Gastrocnemius medialis (tissue), 4 donors: ENCODE measurements around the gene KDM4B. TPM values are rescaled to one million over a fixed set of nuclear protein-coding genes. Genes with fewer than 3 reads are reported as not detected.

Experiments used
- ATAC-seq, 2 donors: fragments of 150-250 bp; one replicate each; pipeline ENCODE4 v1.9.1; 2016
- DNase-seq, 2 donors: peaks; one replicate each; pipeline ENCODE4 v3.0.0-alpha.2; 2019
- H3K27ac ChIP-seq, 4 donors: fragments of 200-600 bp; sonication (generic); 1 replicate in 1 of 4; 2 replicates in 3 of 4; pipeline ENCODE4 v1.5.1; 2016 to 2018; ENCODE audit warnings: mild to moderate bottlenecking in 2 of 4, moderate library complexity in 1 of 4
- H3K27me3 ChIP-seq, 3 donors: fragments of 200-600 bp; sonication (generic) in 2 of 3; 1 replicate in 1 of 3; 2 replicates in 2 of 3; pipeline versions ENCODE4 v1.5.1 to v1.6.0; 2016 to 2019; ENCODE audit warnings: mild to moderate bottlenecking in 1 of 3, moderate library complexity in 1 of 3
- H3K36me3 ChIP-seq, 2 donors: fragments of 200-600 bp; sonication (generic) in 1 of 2; one replicate each; pipeline ENCODE4 v1.5.1; 2017 to 2018
- H3K4me1 ChIP-seq, 2 donors: fragments of 200-600 bp; sonication (generic) in 1 of 2; one replicate each; pipeline ENCODE4 v1.5.1; 2016 to 2017; ENCODE audit warnings: mild to moderate bottlenecking in 2 of 2
- H3K4me3 ChIP-seq, 4 donors: fragments of 200-600 bp; sonication (generic) in 3 of 4; 1 replicate in 1 of 4; 2 replicates in 3 of 4; pipeline ENCODE4 v1.5.1; 2016 to 2019; ENCODE audit warnings: mild to moderate bottlenecking in 2 of 4
- H3K9me3 ChIP-seq, 3 donors: fragments of 200-600 bp; sonication (generic) in 2 of 3; 1 replicate in 1 of 3; 2 replicates in 2 of 3; pipeline ENCODE4 v1.5.1; 2016 to 2019
- POLR2A ChIP-seq, 2 donors: fragments of 450-650 bp; IDR thresholded peaks; one replicate each; pipeline ENCODE4 v1.6.1; 2017; ENCODE audit warnings: antibody characterized with exemption in 2 of 2, mild to moderate bottlenecking in 2 of 2, moderate library complexity in 2 of 2
- in situ Hi-C, 4 donors: fragments of 200-750 bp; cut with MboI; loops; one replicate each; pipeline versions ENCODE4 v1.15.0 to v1.8.0; 2017; ENCODE audit warnings: low sequenced_read_pairs in 4 of 4
- intact Hi-C: fragments of 100-400 bp; cut with DNase I; formaldehyde crosslinking; loops from one replicate; pipeline ENCODE4 v1.15.1; 2023; ENCODE audit warnings: low total_unique reads
- total RNA-seq, 4 donors: library from RNA; depleted of rRNA; stranded (reverse); fragments of >200 nt; gene quantifications; one replicate each; pipeline versions ENCODE4 v1.1.0 to v1.2.3, GENCODE V29; 2016
- TF ChIP-seq, protein P1 (sequence below), 5 experiments: fragments of 450-650 bp in 3 of 5; fragments of 200-600 bp in 2 of 5; sonication (generic) in 2 of 5; IDR thresholded peaks in 4 of 5; conservative IDR thresholded peaks in 1 of 5; 1 replicate in 4 of 5; 2 replicates in 1 of 5; pipeline ENCODE4 v1.5.1; 2016 to 2019; ENCODE audit warnings: antibody characterized with exemption in 5 of 5, mild to moderate bottlenecking in 3 of 5, moderate library complexity in 3 of 5

Gene KDM4B
- total RNA-seq, 4 donors from 2014 or later, result 40.9 to 61.4 (median 46.4) TPM

DNA sequence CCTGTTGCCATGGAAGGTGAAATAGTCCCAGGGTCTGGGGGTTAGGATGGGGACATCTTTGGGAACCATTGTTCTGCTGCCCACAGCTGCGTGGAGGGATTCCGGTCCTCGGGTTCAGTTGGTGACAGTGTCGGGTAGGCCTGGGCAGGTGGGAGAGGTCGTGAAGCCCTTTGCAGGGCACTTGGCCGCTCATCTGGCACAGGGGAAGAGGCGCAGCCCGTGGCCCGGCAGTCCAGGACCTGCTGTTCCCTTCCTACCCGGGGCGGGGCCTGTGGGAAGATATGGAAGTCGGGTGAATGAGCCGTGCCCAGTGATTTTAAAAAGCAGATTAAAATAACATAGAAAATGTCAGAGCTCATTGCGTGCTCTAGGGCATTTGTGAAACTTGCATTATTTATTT, 44.8 kb downstream of the KDM4B start:
- no peak for DNase-seq
- TF ChIP-seq POLR2A (IDR thresholded peaks at IDR 0.05), result no peak
- TF ChIP-seq, protein P1, sequence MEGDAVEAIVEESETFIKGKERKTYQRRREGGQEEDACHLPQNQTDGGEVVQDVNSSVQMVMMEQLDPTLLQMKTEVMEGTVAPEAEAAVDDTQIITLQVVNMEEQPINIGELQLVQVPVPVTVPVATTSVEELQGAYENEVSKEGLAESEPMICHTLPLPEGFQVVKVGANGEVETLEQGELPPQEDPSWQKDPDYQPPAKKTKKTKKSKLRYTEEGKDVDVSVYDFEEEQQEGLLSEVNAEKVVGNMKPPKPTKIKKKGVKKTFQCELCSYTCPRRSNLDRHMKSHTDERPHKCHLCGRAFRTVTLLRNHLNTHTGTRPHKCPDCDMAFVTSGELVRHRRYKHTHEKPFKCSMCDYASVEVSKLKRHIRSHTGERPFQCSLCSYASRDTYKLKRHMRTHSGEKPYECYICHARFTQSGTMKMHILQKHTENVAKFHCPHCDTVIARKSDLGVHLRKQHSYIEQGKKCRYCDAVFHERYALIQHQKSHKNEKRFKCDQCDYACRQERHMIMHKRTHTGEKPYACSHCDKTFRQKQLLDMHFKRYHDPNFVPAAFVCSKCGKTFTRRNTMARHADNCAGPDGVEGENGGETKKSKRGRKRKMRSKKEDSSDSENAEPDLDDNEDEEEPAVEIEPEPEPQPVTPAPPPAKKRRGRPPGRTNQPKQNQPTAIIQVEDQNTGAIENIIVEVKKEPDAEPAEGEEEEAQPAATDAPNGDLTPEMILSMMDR (IDR thresholded peaks at IDR 0.05 in 4 of 5, conservative IDR thresholded peaks at IDR 0.05 in 1 of 5), result no peak
- Histone ChIP-seq H3K4me3 (no peak overlapping the region), H3K4me1 (peaks cover 0 to 5% of the 10 kb centered on the region in 2 donors), H3K27me3 (no peaks in the 10 kb centered on the region), H3K27ac (no peak overlapping the region), H3K36me3 (peaks cover 0 to 9% of the 10 kb centered on the region in 2 donors), H3K9me3 (no peaks in the 10 kb centered on the region)
- no peak for ATAC-seq
- in situ Hi-C loops (no loop called here), intact Hi-C loops (no loop called here)

DNA sequence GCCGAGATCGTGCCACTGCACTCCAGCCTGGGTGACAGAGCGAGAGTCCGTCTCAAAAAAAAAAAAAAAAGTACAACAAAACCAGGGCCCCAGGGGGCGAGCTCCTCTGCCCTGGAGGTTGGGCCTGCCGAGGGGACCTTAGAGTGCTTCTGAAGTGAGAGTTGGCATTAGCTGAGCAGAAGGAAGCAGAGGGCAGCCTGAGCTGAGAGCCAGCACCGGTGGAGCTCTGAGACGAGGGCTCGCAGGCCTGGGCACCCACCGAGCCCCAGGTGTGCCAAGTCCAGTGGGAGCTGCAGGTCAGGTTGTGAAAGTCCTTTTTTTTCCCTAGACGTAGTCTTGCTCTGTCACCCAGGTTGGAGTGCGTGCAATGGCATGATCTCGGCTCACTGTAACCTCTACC, 46.0 kb downstream of the KDM4B start:
- ATAC-seq, result no peak

DNA sequence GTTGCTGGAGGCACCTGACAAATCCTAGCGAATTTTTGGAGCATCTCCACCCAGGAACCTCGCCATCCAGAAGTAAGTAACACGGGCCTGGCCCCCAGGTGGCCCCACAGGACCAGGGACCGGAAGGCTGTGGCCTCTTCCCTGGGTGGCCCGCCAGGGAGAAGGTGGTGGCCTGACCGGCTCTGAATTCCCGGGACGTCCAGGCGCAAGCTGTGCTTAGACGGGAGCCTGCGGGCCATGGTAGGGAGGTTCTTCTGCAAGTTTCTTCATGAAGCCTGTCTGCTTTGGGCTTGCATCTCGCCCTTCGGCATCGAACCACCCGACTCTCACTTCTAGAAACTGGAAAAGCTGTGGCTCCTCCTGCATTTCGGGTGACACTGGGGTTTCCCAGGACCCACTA, 47.4 kb downstream of the KDM4B start:
- in situ Hi-C loops, result no loop called here
- H3K27me3 ChIP-seq, result no peaks in the 10 kb centered on the region

More for the DNA sequence above, 46.0 kb downstream of the KDM4B start:
- in situ Hi-C loops, result no loop called here
- H3K36me3 ChIP-seq, result peaks cover 0 to 9% of the 10 kb centered on the region in 2 donors
- no peak overlapping the region for H3K4me3 ChIP-seq
- DNase-seq, result no peak
- no peaks in the 10 kb centered on the region for H3K27me3 ChIP-seq
- TF ChIP-seq, protein P1 (IDR thresholded peaks at IDR 0.05 in 4 of 5, conservative IDR thresholded peaks at IDR 0.05 in 1 of 5), result no peak
- no peak for TF ChIP-seq POLR2A (IDR thresholded peaks at IDR 0.05)
- no peak overlapping the region for H3K27ac ChIP-seq
- no peaks in the 10 kb centered on the region for H3K9me3 ChIP-seq
- peaks cover 0 to 5% of the 10 kb centered on the region in 2 donors for H3K4me1 ChIP-seq
- intact Hi-C loops, result no loop called here

DNA sequence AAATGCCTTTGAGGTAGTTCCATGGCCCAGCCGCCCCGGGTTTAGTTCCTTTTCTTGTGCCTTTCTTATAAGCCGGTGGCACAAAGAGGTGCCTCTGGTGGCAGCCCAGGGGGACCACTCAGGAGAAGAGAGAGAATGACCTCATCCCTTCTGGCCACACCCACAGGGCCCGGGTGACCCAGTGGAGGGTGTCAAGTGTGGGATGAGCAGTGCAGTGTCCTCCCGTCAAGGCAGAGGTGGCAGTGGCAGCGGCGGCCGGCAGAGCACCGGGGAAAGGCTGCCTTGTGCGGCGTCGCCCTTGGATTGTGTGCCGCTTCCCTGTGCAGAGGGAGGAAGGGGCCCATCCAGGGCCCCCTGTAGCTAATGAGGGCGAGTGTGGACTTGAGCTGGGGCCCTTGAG, 47.9 kb downstream of the KDM4B start:
- DNase-seq, result no peak
- Histone ChIP-seq H3K27ac (no peak overlapping the region), H3K4me1 (peaks cover 0 to 4% of the 10 kb centered on the region in 2 donors), H3K27me3 (no peaks in the 10 kb centered on the region), H3K9me3 (no peaks in the 10 kb centered on the region), H3K36me3 (peaks cover 0 to 12% of the 10 kb centered on the region in 2 donors), H3K4me3 (no peak overlapping the region)
- no peak for ATAC-seq
- intact Hi-C loops, result no loop called here
- in situ Hi-C loops, result no loop called here
- TF ChIP-seq, protein P1 (IDR thresholded peaks at IDR 0.05 in 4 of 5, conservative IDR thresholded peaks at IDR 0.05 in 1 of 5), result no peak
- no peak for TF ChIP-seq POLR2A (IDR thresholded peaks at IDR 0.05)

More for the DNA sequence above, 47.4 kb downstream of the KDM4B start:
- Histone ChIP-seq H3K27ac (no peak overlapping the region), H3K9me3 (no peaks in the 10 kb centered on the region), H3K36me3 (peaks cover 0 to 12% of the 10 kb centered on the region in 2 donors), H3K4me3 (no peak overlapping the region), H3K4me1 (peaks cover 0 to 5% of the 10 kb centered on the region in 2 donors)
- intact Hi-C loops, result no loop called here
- ATAC-seq, result no peak
- peak in 1 of 2 donors; percentile 10 for DNase-seq
- TF ChIP-seq, protein P1 (IDR thresholded peaks at IDR 0.05 in 4 of 5, conservative IDR thresholded peaks at IDR 0.05 in 1 of 5), result no peak
- no peak for TF ChIP-seq POLR2A (IDR thresholded peaks at IDR 0.05)

DNA sequence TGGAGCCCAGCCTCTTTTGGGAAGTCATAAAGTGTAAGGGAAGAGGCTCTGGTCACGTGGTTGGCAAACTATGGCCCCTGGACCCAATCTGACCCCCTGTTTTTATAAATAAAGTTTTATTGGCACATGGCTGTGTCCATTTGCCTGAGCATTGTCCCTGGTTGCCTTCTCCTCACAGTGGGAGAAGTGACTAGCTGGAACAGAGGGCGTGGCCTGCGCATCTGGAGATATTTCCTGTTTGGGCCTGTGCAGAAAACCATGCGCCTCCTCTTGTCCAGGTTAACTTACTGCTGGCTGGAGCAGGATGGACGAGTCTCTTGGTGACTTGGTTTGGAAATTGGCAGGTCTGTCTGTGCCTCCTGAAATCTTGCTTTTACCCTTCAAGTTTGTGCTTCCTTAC, 48.3 kb downstream of the KDM4B start:
- no peak for DNase-seq
- Histone ChIP-seq H3K4me3 (no peak overlapping the region), H3K27me3 (no peaks in the 10 kb centered on the region), H3K9me3 (no peaks in the 10 kb centered on the region), H3K36me3 (peaks cover 0 to 12% of the 10 kb centered on the region in 2 donors), H3K27ac (no peak overlapping the region), H3K4me1 (peaks cover under 1 to 2% of the 10 kb centered on the region in 2 donors)
- ATAC-seq, result no peak
- no peak for TF ChIP-seq POLR2A (IDR thresholded peaks at IDR 0.05)
- TF ChIP-seq, protein P1 (IDR thresholded peaks at IDR 0.05 in 4 of 5, conservative IDR thresholded peaks at IDR 0.05 in 1 of 5), result no peak
- intact Hi-C loops (no loop called here), in situ Hi-C loops (no loop called here)
